GM18951 (cell line): Measurements from ENCODE around the gene MARVELD3.

Experiments used
- POLR2A ChIP-seq: IDR thresholded peaks from 4 replicates; pipeline ENCODE4 v1.6.1; 2011; ENCODE audit warnings: mild to moderate bottlenecking; ENCODE audit not compliant: insufficient read length, insufficient read depth; ENCODE audit errors: extremely low read depth
- in situ Hi-C: fragments of 300-500 bp; cut with MboI; formaldehyde crosslinking; loops from one replicate; pipeline ENCODE4 v1.12.0; 2022; ENCODE audit warnings: low sequenced_read_pairs, mixed read lengths, inconsistent platforms; ENCODE audit not compliant: unreplicated experiment

MARVELD3 gene

DNA sequence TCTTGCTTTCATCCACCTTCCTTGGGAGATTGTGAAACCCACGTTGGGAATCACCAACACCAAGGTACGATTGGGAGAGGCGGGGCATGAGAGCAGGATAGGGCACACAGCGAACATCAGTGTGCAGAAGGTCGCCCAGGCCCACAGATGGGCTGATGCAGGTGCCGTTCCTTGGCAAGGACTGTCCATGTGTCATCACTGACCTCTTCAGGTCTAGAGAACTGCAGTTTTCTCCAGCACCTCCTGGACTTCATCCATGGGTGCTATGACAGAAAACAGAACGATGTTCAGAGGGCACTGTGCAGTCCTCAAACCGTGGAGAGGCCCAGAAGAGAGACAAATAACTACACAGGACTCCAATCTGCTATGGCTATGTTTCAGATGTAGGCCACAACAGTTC is 25.2 kb upstream of the MARVELD3 start:
- no peak for TF ChIP-seq POLR2A
- in situ Hi-C loops, result loop anchor here (25.0 kb wide), 1 partner anchor 189 kb away; no protein-coding TSS in a partner anchor

- TF ChIP-seq POLR2A, result no peak
- in situ Hi-C loops, result loop anchor here (25.0 kb wide), 1 partner anchor 197 kb away; no protein-coding TSS in a partner anchor
Measured at GRCh38 chr16:71609066-71609465, 16.9 kb upstream of the MARVELD3 start.

- TF ChIP-seq POLR2A, result no peak
- in situ Hi-C loops, result loop anchor here (25.0 kb wide), 1 partner anchor 198 kb away; no protein-coding TSS in a partner anchor
Measured at GRCh38 chr16:71610447-71610846, 15.5 kb upstream of the MARVELD3 start.

GRCh38 chr16:71610936-71611871 is 14.8 kb upstream of the MARVELD3 start:
- in situ Hi-C loops, result loop anchor here (25.0 kb wide), 1 partner anchor 199 kb away; no protein-coding TSS in a partner anchor
- TF ChIP-seq POLR2A, result no peak

DNA sequence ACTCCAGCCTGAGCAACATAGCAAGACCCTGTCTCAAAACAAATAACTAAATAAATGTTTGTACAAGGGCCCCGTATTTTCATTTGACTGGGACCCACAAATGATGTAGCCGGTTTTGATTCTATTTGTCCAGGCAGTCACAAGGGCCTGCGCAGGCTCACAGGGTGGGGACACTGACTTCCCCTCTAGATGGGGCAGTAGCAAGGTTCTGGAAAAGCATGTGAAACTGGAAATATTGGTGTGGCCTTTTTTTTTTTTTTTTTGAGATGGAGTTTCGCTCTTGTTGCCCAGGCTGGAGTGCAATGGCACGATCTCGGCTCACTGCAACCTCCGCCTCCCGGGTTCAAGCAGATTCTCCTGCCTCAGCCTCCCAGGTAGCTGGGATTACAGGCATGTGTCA is 11.0 kb upstream of the MARVELD3 start:
- in situ Hi-C loops, result loop anchor here (25.0 kb wide), 1 partner anchor 203 kb away; no protein-coding TSS in a partner anchor

- TF ChIP-seq POLR2A, result no peak
Measured at GRCh38 chr16:71618429-71618828, 7.6 kb upstream of the MARVELD3 start.

DNA sequence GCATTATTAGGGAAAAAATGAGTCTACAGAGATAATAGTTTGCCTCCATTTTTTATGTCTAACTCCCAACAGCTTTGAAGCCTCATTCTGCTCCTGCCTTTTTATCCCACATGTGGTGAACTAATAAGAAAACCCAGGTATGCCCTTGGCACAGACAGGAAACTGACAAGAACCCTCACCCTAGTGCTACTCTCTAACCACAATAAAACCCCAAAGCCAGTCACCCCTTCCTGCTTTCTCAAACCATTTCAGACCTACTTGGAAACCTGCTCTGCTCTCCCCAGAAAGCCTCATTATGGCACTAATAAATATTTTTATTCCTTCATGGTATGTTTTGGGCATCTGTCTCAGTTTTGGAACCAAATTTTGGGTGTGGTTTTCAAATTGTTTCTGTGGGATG is 3.9 kb upstream of the MARVELD3 start:
- TF ChIP-seq POLR2A, result no peak
- in situ Hi-C loops, result loop anchor here (25.0 kb wide), 1 partner anchor 210 kb away; no protein-coding TSS in a partner anchor

More at GRCh38 chr16:71618429-71618828, 7.6 kb upstream of the MARVELD3 start:
- in situ Hi-C loops, result loop anchor here (25.0 kb wide), 1 partner anchor 206 kb away; no protein-coding TSS in a partner anchor

DNA sequence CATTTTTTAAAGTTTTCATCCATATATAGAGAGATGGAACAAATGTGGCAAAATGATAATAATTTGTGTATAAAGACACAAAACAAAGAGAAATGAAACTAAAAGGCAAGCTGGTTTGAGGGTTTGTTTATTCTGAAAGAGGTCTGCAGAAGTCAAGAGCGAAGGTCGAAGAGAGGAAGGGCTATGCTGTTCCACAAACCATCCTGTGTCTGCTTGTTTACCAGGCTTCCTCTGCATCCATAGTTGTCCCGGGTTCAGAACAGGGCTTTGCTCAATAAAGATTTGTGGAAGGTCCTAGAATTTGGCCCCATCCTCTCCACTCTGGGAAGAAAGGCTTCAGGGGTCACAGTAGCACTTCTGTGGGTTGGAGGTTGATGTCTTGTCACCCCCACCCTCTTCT is 2.4 kb upstream of the MARVELD3 start:
- in situ Hi-C loops, result loop anchor here (25.0 kb wide), 1 partner anchor 211 kb away; no protein-coding TSS in a partner anchor
- no peak for TF ChIP-seq POLR2A

GRCh38 chr16:71625113-71625850 is 702 bp upstream of the MARVELD3 start:
- TF ChIP-seq POLR2A, result no peak
- in situ Hi-C loops, result no loop called here

DNA sequence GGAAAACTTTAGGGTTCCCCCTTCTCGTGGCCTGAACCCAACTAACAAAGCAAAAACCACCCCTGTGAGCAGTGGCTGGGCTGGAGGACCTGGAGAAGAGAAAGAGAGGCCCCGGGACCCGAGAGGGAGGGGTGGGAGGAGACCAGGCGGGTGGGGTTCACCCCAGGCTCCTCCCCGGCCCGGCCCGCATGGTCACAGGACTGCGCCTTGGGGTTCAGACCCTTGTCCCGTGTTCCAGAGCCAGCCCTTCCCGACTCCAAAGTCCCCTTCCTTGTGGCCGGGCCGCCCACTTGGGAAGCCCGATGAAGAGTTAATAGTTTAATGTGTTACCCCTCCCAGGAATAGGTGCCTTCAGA is 852 bp downstream of the MARVELD3 start:
- in situ Hi-C loops, result no loop called here
- no peak for TF ChIP-seq POLR2A

- in situ Hi-C loops, result no loop called here
Measured at GRCh38 chr16:71627731-71628181, 1.8 kb downstream of the MARVELD3 start.

DNA sequence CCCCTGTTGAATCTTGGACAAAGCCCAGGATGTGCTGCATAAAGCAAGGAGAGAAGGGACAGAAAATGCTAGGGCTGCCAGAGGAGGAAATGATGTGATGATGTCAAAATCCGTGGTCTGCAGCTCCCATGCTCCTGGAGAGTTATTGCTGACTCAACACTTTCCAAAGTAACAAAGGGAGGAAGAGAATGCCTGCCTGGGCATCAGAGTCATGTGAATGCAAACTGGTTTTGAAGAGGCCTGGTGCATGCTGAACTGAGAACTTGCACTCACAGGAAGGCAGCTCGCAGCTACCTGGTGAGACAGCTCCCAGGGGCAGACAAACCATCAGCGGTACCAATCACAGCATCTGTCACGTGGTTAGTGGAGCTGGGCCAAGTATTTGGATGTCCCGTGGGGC is 2.8 kb downstream of the MARVELD3 start:
- TF ChIP-seq POLR2A, result no peak
- in situ Hi-C loops, result no loop called here

More at GRCh38 chr16:71627731-71628181, 1.8 kb downstream of the MARVELD3 start:
- TF ChIP-seq POLR2A, result no peak
